Kidney epithelial cell (primary cell): Measurements from ENCODE around the gene INHA. TPM values are rescaled to one million over a fixed set of nuclear protein-coding genes. Genes with fewer than 3 reads are reported as not detected.

Experiments
- DNase-seq: peaks from one replicate; pipeline ENCODE4 v3.0.0-alpha.2; 2010; ENCODE audit warnings: low read depth
- H3K27me3 ChIP-seq: 2 replicates; pipeline ENCODE4 v1.6.0; 2011; ENCODE audit warnings: low read length; ENCODE audit not compliant: control insufficient read depth, insufficient read depth
- H3K36me3 ChIP-seq: 2 replicates; pipeline ENCODE4 v1.5.1; 2011; ENCODE audit warnings: low read length; ENCODE audit not compliant: control insufficient read depth, insufficient read depth
- H3K4me3 ChIP-seq: 2 replicates; pipeline ENCODE4 v1.5.1; 2011; ENCODE audit warnings: low read depth, mild to moderate bottlenecking, control low read depth, low read length
- total RNA-seq: library from RNA; depleted of rRNA; stranded (reverse); fragments of >200 nt; gene quantifications from 2 replicates; pipeline ENCODE4 v1.2.3, GENCODE V29; 2015
- TF ChIP-seq, protein P1 (sequence below): IDR thresholded peaks from 2 replicates; pipeline ENCODE4 v1.5.1; 2011; ENCODE audit warnings: mild to moderate bottlenecking, moderate library complexity, low read length, control low read depth, inconsistent platforms; ENCODE audit not compliant: insufficient read depth, poor library complexity, severe bottlenecking

Gene INHA
- total RNA-seq, 1 donor from 2014 or later = not detected

DNA sequence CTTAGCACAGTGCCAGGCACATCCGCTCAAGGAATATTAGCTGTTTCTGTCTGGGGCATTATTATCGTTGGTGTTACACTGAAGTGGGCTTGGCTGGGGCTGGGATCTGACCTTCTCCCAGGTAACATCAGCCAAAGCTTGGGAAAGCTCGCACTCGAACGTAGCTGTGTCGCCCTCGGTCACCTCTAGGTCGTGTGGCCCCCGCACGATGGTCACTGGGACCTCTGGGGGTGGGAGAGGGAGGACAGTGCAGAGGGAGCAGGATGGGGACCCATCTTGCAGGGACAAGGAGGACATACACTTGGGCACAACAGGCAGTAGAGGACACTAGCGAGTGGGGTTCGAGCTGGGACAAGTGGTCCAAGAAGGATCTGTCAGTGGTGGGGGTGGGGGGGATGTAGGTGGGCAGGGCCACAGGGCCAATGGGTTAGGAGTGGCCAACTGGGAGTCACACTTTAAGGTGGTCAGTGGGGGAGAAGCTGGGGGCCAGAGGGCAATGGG is 18.6 kb upstream of the INHA start:
- TF ChIP-seq, protein P1, sequence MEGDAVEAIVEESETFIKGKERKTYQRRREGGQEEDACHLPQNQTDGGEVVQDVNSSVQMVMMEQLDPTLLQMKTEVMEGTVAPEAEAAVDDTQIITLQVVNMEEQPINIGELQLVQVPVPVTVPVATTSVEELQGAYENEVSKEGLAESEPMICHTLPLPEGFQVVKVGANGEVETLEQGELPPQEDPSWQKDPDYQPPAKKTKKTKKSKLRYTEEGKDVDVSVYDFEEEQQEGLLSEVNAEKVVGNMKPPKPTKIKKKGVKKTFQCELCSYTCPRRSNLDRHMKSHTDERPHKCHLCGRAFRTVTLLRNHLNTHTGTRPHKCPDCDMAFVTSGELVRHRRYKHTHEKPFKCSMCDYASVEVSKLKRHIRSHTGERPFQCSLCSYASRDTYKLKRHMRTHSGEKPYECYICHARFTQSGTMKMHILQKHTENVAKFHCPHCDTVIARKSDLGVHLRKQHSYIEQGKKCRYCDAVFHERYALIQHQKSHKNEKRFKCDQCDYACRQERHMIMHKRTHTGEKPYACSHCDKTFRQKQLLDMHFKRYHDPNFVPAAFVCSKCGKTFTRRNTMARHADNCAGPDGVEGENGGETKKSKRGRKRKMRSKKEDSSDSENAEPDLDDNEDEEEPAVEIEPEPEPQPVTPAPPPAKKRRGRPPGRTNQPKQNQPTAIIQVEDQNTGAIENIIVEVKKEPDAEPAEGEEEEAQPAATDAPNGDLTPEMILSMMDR = no peak
- no peak overlapping the region for H3K4me3 ChIP-seq

DNA sequence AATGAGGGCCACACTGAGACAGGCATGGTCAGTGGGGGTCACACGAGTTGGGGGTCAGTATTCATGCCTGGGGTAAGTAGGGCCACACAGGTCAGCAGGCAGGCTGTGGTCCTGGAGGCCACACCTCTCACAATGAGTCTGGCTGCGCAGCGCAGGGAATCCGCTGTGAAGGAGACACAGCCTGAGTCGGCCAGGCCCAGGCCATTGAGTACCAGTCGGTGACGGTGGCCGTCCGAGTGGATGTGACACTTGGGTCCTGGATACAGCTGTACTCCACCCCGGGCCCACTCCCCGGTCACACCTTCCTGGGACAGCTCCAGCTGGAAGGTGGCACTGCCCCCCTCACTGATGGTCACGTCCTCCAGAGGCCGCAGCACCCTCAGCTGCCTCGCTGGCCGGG is 17.8 kb upstream of the INHA start:
- H3K36me3 ChIP-seq = no peaks in the 10 kb centered on the region
- TF ChIP-seq, protein P1 = no peak

More for the DNA sequence above, 18.6 kb upstream of the INHA start:
- DNase-seq = no peak
- Histone ChIP-seq H3K27me3 (peaks cover 14% of the 10 kb centered on the region), H3K36me3 (no peaks in the 10 kb centered on the region)

DNA sequence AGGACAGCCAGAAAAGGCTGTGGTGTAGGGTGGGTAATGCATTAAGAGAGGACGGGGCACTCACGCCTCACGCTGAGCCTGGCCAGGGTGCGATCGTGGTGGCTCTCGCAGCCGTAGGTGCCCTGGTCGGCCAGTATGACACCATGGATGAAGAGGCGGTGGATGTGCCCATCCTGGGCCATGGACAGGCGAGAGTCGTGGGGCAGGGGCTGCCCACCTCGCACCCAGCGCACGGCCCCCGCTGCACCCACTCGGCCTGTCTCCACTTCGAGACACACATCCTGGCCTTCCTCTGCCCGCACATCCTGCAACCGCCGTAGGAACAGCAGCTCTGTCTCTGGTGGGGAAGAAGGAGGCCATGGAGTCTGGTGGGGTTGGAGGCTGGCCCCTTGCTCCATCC is 16.2 kb upstream of the INHA start:
- Histone ChIP-seq H3K36me3 (no peaks in the 10 kb centered on the region), H3K4me3 (no peak overlapping the region), H3K27me3 (peaks cover 14% of the 10 kb centered on the region)
- DNase-seq = no peak
- TF ChIP-seq, protein P1 = no peak

More for the DNA sequence above, 17.8 kb upstream of the INHA start:
- Histone ChIP-seq H3K27me3 (peaks cover 14% of the 10 kb centered on the region), H3K4me3 (no peak overlapping the region)
- DNase-seq = no peak

DNA sequence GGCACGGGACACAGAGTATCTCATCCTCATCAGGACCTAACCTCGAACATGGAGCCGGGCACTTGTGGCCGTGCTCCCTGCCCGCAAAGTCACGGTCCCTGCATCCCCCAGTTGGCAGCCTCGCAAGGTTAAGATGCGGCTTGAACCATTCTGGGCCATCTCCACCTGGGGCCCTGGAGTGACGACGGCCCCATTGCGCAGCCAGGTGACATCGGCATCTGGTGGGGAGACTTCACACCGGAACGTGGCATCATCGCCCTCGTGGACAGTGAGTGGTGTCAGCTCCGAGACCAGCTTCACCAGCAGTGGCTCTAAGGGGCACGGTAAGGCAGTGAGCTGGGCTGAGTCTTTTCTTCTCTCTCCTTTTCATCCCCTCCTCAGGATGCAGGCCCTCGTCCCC is 15.7 kb upstream of the INHA start:
- Histone ChIP-seq H3K36me3 (no peaks in the 10 kb centered on the region), H3K4me3 (no peak overlapping the region), H3K27me3 (peaks cover 14% of the 10 kb centered on the region)
- TF ChIP-seq, protein P1 = no peak
- no peak for DNase-seq

DNA sequence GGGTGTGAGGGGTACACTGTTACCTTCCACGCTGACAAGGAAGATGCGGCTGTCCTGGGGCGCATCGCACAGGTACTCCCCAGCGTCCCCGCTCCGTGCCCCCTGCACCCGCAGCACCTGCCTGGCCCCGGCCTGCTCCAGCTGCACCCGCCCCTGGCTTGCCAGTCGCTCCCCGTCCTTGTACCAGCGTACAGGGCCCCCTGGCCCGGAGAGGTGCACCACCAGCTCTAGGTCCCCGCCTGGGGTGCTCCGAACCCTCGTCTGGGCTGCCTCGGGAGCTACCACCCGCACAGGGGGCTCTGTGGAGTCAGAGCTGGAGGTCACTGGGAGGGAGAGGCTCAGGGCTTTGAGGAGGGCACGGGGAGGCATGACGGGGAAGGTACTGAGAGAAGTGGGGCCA is 14.8 kb upstream of the INHA start:
- TF ChIP-seq, protein P1 = no peak
- no peak for DNase-seq
- no peak overlapping the region for H3K4me3 ChIP-seq

More for the DNA sequence above, 14.8 kb upstream of the INHA start:
- H3K27me3 ChIP-seq = peaks cover 22% of the 10 kb centered on the region
- no peaks in the 10 kb centered on the region for H3K36me3 ChIP-seq
